A549 (cell line): ENCODE data around the gene ZNF692. TPM values are rescaled to one million over a fixed set of nuclear protein-coding genes. Genes with fewer than 3 reads are reported as not detected.
A peak's percentile ranks its signal among the peaks of the same experiment; 100 is the strongest.

ENCODE experiments used
- ATOH8 ChIP-seq: fragments of 250-450 bp; sonication (Bioruptor Pico); IDR thresholded peaks from 2 replicates; pipeline ENCODE4 v1.5.0; 2020; ENCODE audit warnings: low read depth, mild to moderate bottlenecking, moderate library complexity
- CBX2 ChIP-seq: fragments of 200-600 bp; sonication (generic); IDR thresholded peaks from 2 replicates; pipeline ENCODE4 v1.6.1; 2016; ENCODE audit warnings: low read depth, mild to moderate bottlenecking, borderline replicate concordance
- CEBPB ChIP-seq, 2 experiments: fragments of >200 bp in 1 of 2; sonication (Bioruptor Twin) in 1 of 2; formaldehyde crosslinking in 1 of 2; IDR thresholded peaks; 2 replicates each; pipeline ENCODE4 v1.6.1; 2012 to 2016
- CHD4 ChIP-seq: fragments of 200-600 bp; sonication (generic); IDR thresholded peaks from 2 replicates; pipeline ENCODE4 v1.6.1; 2016; ENCODE audit warnings: antibody characterized with exemption, mild to moderate bottlenecking, borderline replicate concordance
- EHF ChIP-seq: fragments of 250-450 bp; sonication (Bioruptor Pico); IDR thresholded peaks from 2 replicates; pipeline ENCODE4 v1.5.0; 2020; ENCODE audit warnings: mild to moderate bottlenecking
- EHMT2 ChIP-seq: fragments of 200-600 bp; sonication (generic); IDR thresholded peaks from 2 replicates; pipeline ENCODE4 v1.6.1; 2016; ENCODE audit warnings: antibody characterized with exemption, low read depth, mild to moderate bottlenecking, moderate library complexity
- ESRRA ChIP-seq: fragments of 150-350 bp; IDR thresholded peaks from 2 replicates; pipeline ENCODE4 v1.6.1; 2014; ENCODE audit warnings: mild to moderate bottlenecking, low read length, borderline replicate concordance
- FOSB ChIP-seq: fragments of 250-450 bp; sonication (Bioruptor Pico); IDR thresholded peaks from 2 replicates; pipeline ENCODE4 v1.5.0; 2020; ENCODE audit warnings: mild to moderate bottlenecking, moderate library complexity
- FOSL2 ChIP-seq, 2 experiments: fragments of 450-650 bp in 1 of 2; fragments of >200 bp in 1 of 2; sonication (Bioruptor Twin) in 1 of 2; formaldehyde crosslinking; IDR thresholded peaks; 2 replicates each; pipeline versions ENCODE4 v1.5.0 to v1.6.1; 2016 to 2020; ENCODE audit warnings: mild to moderate bottlenecking in 1 of 2, moderate library complexity in 1 of 2
- GATA3 ChIP-seq: IDR thresholded peaks from 2 replicates; pipeline ENCODE4 v1.6.1; 2012; ENCODE audit warnings: borderline replicate concordance
- HDAC2 ChIP-seq: fragments of 200-600 bp; sonication (generic); IDR thresholded peaks from 2 replicates; pipeline ENCODE4 v1.6.1; 2016
- HEYL ChIP-seq: fragments of 250-450 bp; sonication (Bioruptor Pico); IDR thresholded peaks from 2 replicates; pipeline ENCODE4 v1.8.0; 2021; ENCODE audit warnings: mild to moderate bottlenecking, moderate library complexity
- HOXA7 ChIP-seq: fragments of 250-450 bp; sonication (Bioruptor Pico); IDR thresholded peaks from 2 replicates; pipeline ENCODE4 v1.5.0; 2020; ENCODE audit warnings: mild to moderate bottlenecking, moderate library complexity
- HOXB5 ChIP-seq: fragments of 250-450 bp; sonication (Bioruptor Pico); IDR thresholded peaks from 2 replicates; pipeline ENCODE4 v1.5.0; 2020; ENCODE audit warnings: mild to moderate bottlenecking, moderate library complexity
- JUN ChIP-seq, 2 experiments: fragments of >200 bp; sonication (Bioruptor Twin); formaldehyde crosslinking; IDR thresholded peaks; 2 replicates in 1 of 2; 3 replicates in 1 of 2; pipeline ENCODE4 v1.6.1; 2016 to 2017
- JUNB ChIP-seq: fragments of >200 bp; sonication (Bioruptor Twin); formaldehyde crosslinking; IDR thresholded peaks from 2 replicates; pipeline ENCODE4 v1.6.1; 2016
- KDM1A ChIP-seq: fragments of 200-600 bp; sonication (generic); IDR thresholded peaks from 2 replicates; pipeline ENCODE4 v1.6.1; 2016; ENCODE audit warnings: low read depth, mild to moderate bottlenecking
- KDM5A ChIP-seq: fragments of 200-600 bp; sonication (generic); IDR thresholded peaks from 2 replicates; pipeline ENCODE4 v1.6.1; 2016; ENCODE audit warnings: antibody characterized with exemption, mild to moderate bottlenecking
- MAFK ChIP-seq: fragments of 450-650 bp; IDR thresholded peaks from 2 replicates; pipeline ENCODE4 v1.6.1; 2014; ENCODE audit not compliant: partially characterized antibody
- MYC ChIP-seq: IDR thresholded peaks from 2 replicates; pipeline ENCODE4 v1.6.1; 2012; ENCODE audit warnings: mild to moderate bottlenecking, inconsistent platforms, low read length, improper control_type of control experiment, borderline replicate concordance
- NPAS2 ChIP-seq: fragments of 250-450 bp; sonication (Bioruptor Pico); IDR thresholded peaks from 2 replicates; pipeline ENCODE4 v1.8.0; 2022; ENCODE audit warnings: mild to moderate bottlenecking, moderate library complexity, borderline replicate concordance
- NR3C1 ChIP-seq: fragments of >200 bp; sonication (Bioruptor Twin); formaldehyde crosslinking; IDR thresholded peaks from 3 replicates; pipeline ENCODE4 v1.6.1; 2017
- PBX3 ChIP-seq: IDR thresholded peaks from 2 replicates; pipeline ENCODE4 v1.6.1; 2012
- PHF8 ChIP-seq: fragments of 200-600 bp; sonication (generic); IDR thresholded peaks from 2 replicates; pipeline ENCODE4 v1.6.1; 2016; ENCODE audit warnings: low read depth, mild to moderate bottlenecking, antibody characterized with exemption, moderate library complexity, borderline replicate concordance
- POLR2A ChIP-seq: IDR thresholded peaks from 2 replicates; pipeline ENCODE4 v1.6.1; 2012; ENCODE audit warnings: mild to moderate bottlenecking, low read length
- POLR2AphosphoS2 ChIP-seq: conservative IDR thresholded peaks from 2 replicates; pipeline ENCODE4 v1.6.1; 2012; ENCODE audit warnings: low read length, improper control_type of control experiment, inconsistent platforms
- RAD21 ChIP-seq, 2 experiments: fragments of >200 bp in 1 of 2; sonication (Bioruptor Twin) in 1 of 2; formaldehyde crosslinking in 1 of 2; IDR thresholded peaks in 1 of 2; conservative IDR thresholded peaks in 1 of 2; 2 replicates in 1 of 2; 3 replicates in 1 of 2; pipeline ENCODE4 v1.6.1; 2012 to 2018; ENCODE audit warnings: inconsistent platforms in 1 of 2
- RARB ChIP-seq: fragments of 250-450 bp; sonication (Bioruptor Pico); IDR thresholded peaks from 2 replicates; pipeline ENCODE4 v1.8.0; 2021; ENCODE audit warnings: mild to moderate bottlenecking, moderate library complexity
- RFX5 ChIP-seq: fragments of 450-650 bp; IDR thresholded peaks from 2 replicates; pipeline ENCODE4 v1.7.1; 2014; ENCODE audit warnings: antibody characterized with exemption, mild to moderate bottlenecking, moderate library complexity
- SMC3 ChIP-seq: fragments of >200 bp; sonication (Bioruptor Twin); formaldehyde crosslinking; IDR thresholded peaks from 3 replicates; pipeline ENCODE4 v1.6.1; 2018; ENCODE audit warnings: inconsistent platforms
- SREBF2 ChIP-seq: fragments of 450-650 bp; IDR thresholded peaks from 2 replicates; pipeline ENCODE4 v1.6.1; 2014; ENCODE audit warnings: mild to moderate bottlenecking, moderate library complexity
- ZFP36 ChIP-seq: fragments of 450-650 bp; IDR thresholded peaks from 2 replicates; pipeline ENCODE4 v1.6.1; 2014; ENCODE audit warnings: borderline replicate concordance; ENCODE audit not compliant: partially characterized antibody
- polyA plus RNA-seq, 4 experiments: library from polyadenylated mRNA; depleted of rRNA in 3 of 4; stranded (reverse); fragments of >200 nt; fragmentation: RNase III in 1 of 4; extraction: RNeasy Plus Mini Kit Qiagen cat#74134 plus additional on column Dnase treatment in 1 of 4; gene quantifications; 2 replicates in 3 of 4; 3 replicates in 1 of 4; pipeline ENCODE4 v1.2.3, GENCODE V29; 2011 to 2017
- TF ChIP-seq, protein P1 (sequence below): fragments of >200 bp; sonication (Bioruptor Twin); formaldehyde crosslinking; IDR thresholded peaks from 3 replicates; pipeline ENCODE4 v1.5.1; 2016
- TF ChIP-seq, protein P2 (sequence below): IDR thresholded peaks from 2 replicates; pipeline ENCODE4 v1.6.1; 2012; ENCODE audit warnings: low read depth, borderline replicate concordance
- TF ChIP-seq, protein P3 (sequence below): fragments of 200-600 bp; sonication (generic); IDR thresholded peaks from 2 replicates; pipeline ENCODE4 v1.6.1; 2016; ENCODE audit warnings: antibody characterized with exemption, mild to moderate bottlenecking, moderate library complexity

ZNF692 gene
- polyA plus RNA-seq, 2 of the 4 experiments (the other 2 are of a cell fraction), result 19.8 to 46.8 TPM

DNA sequence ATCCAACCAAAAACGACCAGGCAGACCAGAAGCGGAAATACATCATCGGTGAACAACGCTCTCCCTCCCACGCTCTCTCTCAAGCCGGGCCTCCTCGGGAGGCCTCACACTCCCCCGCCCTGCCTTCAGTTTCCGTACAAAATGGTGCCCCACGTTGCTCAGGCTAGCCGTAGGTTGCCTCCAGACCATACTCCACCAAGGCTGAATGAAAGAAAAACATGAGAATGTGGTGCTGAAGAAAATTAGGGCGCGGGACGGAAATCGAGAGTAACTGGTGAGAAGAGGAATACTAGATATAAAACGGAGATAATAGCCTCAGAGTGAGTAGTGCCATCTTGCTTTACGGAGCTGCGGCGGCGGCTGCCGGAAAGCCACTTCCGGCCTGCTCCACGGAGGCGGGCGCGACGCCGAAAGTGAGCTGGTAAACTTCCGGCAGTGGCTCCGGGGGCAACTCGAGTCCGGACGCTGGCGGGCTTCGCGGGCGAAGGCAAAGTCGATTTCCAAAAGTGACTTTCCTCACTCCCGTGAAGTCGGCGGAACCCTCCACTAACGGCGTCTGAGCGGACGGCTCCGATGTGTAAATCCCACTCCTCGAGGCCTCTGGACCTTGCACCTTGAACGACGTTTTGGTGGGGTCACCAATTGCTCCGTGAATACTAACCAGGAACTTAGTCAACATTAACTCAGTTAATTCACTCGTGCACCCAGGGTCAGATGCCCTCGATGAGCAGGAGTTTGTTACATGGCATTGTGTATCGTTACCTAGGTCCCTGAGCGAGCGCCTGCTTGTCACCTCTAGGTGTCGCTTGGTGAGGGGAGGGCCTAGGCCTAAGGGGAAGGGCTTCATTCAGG is 32.8 kb downstream of the ZNF692 start, which contains the start of gene SH3BP5L (continued):
- TF ChIP-seq ZFP36, result peak; percentile 4
- no peak for TF ChIP-seq PBX3
- TF ChIP-seq JUN (IDR thresholded peaks at IDR 0.05), result peak; percentile 20 to 67; a peak in 2 of 5 replicates
- TF ChIP-seq PHF8, result peak; percentile 97
- TF ChIP-seq KDM5A, result peak; percentile 50; the same call in 1 of the 2 replicates
- no peak for TF ChIP-seq HOXB5 (CRISPR knock-in tag)
- no peak for TF ChIP-seq MYC
- no peak for TF ChIP-seq HOXA7 (CRISPR knock-in tag)
- TF ChIP-seq POLR2A, result peak; percentile 46
- TF ChIP-seq RFX5, result peak; percentile 52; the same call in 1 of the 2 replicates
- no peak for TF ChIP-seq NR3C1
- no peak for TF ChIP-seq NPAS2 (CRISPR knock-in tag)
- TF ChIP-seq RARB (CRISPR knock-in tag), result no peak
- TF ChIP-seq POLR2AphosphoS2, result no peak
- no peak for TF ChIP-seq ESRRA
- TF ChIP-seq EHF (CRISPR knock-in tag), result no peak
- TF ChIP-seq FOSB (CRISPR knock-in tag), result no peak
- no peak for TF ChIP-seq FOSL2 (IDR thresholded peaks at IDR 0.05)
- TF ChIP-seq FOSL2 (CRISPR knock-in tag; IDR thresholded peaks at IDR 0.05), result no peak
- TF ChIP-seq EHMT2, result no peak
- TF ChIP-seq SMC3, result peak; percentile 49
- no peak for TF ChIP-seq GATA3
- TF ChIP-seq, protein P1, sequence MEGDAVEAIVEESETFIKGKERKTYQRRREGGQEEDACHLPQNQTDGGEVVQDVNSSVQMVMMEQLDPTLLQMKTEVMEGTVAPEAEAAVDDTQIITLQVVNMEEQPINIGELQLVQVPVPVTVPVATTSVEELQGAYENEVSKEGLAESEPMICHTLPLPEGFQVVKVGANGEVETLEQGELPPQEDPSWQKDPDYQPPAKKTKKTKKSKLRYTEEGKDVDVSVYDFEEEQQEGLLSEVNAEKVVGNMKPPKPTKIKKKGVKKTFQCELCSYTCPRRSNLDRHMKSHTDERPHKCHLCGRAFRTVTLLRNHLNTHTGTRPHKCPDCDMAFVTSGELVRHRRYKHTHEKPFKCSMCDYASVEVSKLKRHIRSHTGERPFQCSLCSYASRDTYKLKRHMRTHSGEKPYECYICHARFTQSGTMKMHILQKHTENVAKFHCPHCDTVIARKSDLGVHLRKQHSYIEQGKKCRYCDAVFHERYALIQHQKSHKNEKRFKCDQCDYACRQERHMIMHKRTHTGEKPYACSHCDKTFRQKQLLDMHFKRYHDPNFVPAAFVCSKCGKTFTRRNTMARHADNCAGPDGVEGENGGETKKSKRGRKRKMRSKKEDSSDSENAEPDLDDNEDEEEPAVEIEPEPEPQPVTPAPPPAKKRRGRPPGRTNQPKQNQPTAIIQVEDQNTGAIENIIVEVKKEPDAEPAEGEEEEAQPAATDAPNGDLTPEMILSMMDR, result peak; percentile 76
- no peak for TF ChIP-seq SREBF2
- no peak for TF ChIP-seq CHD4
- TF ChIP-seq, protein P2, sequence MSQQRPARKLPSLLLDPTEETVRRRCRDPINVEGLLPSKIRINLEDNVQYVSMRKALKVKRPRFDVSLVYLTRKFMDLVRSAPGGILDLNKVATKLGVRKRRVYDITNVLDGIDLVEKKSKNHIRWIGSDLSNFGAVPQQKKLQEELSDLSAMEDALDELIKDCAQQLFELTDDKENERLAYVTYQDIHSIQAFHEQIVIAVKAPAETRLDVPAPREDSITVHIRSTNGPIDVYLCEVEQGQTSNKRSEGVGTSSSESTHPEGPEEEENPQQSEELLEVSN, result peak; percentile 85
- TF ChIP-seq HEYL, result no peak
- no peak for TF ChIP-seq CEBPB (IDR thresholded peaks at IDR 0.05)
- TF ChIP-seq RAD21 (conservative IDR thresholded peaks at IDR 0.05 in 1 of 2, IDR thresholded peaks at IDR 0.05 in 1 of 2), result peak; percentile 44 to 48; a peak in 4 of 5 replicates
- no peak for TF ChIP-seq MAFK
- no peak for TF ChIP-seq KDM1A
- no peak; the same call in 1 of the 2 replicates for TF ChIP-seq ATOH8 (CRISPR knock-in tag)
- TF ChIP-seq, protein P3, sequence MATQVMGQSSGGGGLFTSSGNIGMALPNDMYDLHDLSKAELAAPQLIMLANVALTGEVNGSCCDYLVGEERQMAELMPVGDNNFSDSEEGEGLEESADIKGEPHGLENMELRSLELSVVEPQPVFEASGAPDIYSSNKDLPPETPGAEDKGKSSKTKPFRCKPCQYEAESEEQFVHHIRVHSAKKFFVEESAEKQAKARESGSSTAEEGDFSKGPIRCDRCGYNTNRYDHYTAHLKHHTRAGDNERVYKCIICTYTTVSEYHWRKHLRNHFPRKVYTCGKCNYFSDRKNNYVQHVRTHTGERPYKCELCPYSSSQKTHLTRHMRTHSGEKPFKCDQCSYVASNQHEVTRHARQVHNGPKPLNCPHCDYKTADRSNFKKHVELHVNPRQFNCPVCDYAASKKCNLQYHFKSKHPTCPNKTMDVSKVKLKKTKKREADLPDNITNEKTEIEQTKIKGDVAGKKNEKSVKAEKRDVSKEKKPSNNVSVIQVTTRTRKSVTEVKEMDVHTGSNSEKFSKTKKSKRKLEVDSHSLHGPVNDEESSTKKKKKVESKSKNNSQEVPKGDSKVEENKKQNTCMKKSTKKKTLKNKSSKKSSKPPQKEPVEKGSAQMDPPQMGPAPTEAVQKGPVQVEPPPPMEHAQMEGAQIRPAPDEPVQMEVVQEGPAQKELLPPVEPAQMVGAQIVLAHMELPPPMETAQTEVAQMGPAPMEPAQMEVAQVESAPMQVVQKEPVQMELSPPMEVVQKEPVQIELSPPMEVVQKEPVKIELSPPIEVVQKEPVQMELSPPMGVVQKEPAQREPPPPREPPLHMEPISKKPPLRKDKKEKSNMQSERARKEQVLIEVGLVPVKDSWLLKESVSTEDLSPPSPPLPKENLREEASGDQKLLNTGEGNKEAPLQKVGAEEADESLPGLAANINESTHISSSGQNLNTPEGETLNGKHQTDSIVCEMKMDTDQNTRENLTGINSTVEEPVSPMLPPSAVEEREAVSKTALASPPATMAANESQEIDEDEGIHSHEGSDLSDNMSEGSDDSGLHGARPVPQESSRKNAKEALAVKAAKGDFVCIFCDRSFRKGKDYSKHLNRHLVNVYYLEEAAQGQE, result no peak
- TF ChIP-seq JUNB, result no peak
- no peak for TF ChIP-seq CBX2
- no peak for TF ChIP-seq HDAC2
- TF ChIP-seq, all 56 proteins: peak for 15
